HCT116 (cell line): ENCODE measurements around the gene NKX6-2. TPM values are rescaled to one million over a fixed set of nuclear protein-coding genes. Genes with fewer than 3 reads are reported as not detected.

Experiments used
- ATAC-seq: fragments of 200-7000 bp; cut with Tn5 transposase; 2 replicates; pipeline ENCODE4 v1.9.1; 2020; ENCODE audit warnings: mild to moderate bottlenecking, moderate library complexity
- BruUV-seq: library from RNA; stranded (reverse); fragments of 400-500 nt; replicated peaks from 2 replicates; lab custom pipeline; 2021; lab: Mats Ljungman, UMichigan
- CTCF ChIA-PET: fragments of 300-600 bp; sonication (Branson Sonifier 250); formaldehyde crosslinking; loops from one replicate; lab custom pipeline; 2021; ENCODE audit warnings: antibody characterized with exemption; lab: Charles Lee
- POLR2A ChIA-PET: fragments of 300-600, 350-600 bp; sonication (Branson Sonifier 250); formaldehyde crosslinking; loops from one replicate; lab custom pipeline; 2021; ENCODE audit warnings: antibody characterized with exemption; lab: Charles Lee
- RAD21 ChIA-PET, 2 experiments: fragments of 300-600 bp; sonication (Branson Sonifier 250); formaldehyde crosslinking; loops; one replicate each; lab custom pipeline; 2023; ENCODE audit warnings: low total read pairs in 2 of 2; ENCODE audit not compliant: uncharacterized antibody in 2 of 2, unreplicated experiment in 2 of 2, low non-redundant PET in 1 of 2; lab: Charles Lee
- DNase-seq: peaks from one replicate; pipeline ENCODE4 v3.0.0-alpha.2; 2010; ENCODE audit warnings: low read depth, low spot score
- H2AFZ ChIP-seq: fragments of 200-600 bp; shearing (Covaris generic), sonication (generic); 2 replicates; pipeline ENCODE4 v1.6.1; 2017; ENCODE audit warnings: low read depth, mixed run types, mixed read lengths, antibody characterized with exemption, low read length; ENCODE audit not compliant: poor library complexity, severe bottlenecking
- H3K27ac ChIP-seq: 2 replicates; pipeline ENCODE4 v1.5.1; 2012; ENCODE audit warnings: low read depth, low read length
- H3K27me3 ChIP-seq: fragments of 200-600 bp; sonication (generic); 2 replicates; pipeline ENCODE4 v1.6.1; 2016; ENCODE audit warnings: mixed run types, low read length, mixed read lengths; ENCODE audit not compliant: insufficient read depth
- H3K36me3 ChIP-seq, 2 experiments: fragments of 200-500 bp in 1 of 2; fragments of 200-600 bp in 1 of 2; sonication (Bioruptor generic) in 1 of 2; sonication (generic) in 1 of 2; 2 replicates each; pipeline versions ENCODE4 v1.5.1 to v1.6.1; 2014 to 2016; ENCODE audit warnings: low read length in 2 of 2, inconsistent platforms in 1 of 2, mixed read lengths in 1 of 2, mixed run types in 1 of 2; ENCODE audit not compliant: insufficient read depth in 2 of 2, control insufficient read depth in 1 of 2
- H3K4me1 ChIP-seq, 2 experiments: fragments of 200-600 bp in 1 of 2; sonication (generic) in 1 of 2; 2 replicates each; pipeline versions ENCODE4 v1.5.1 to v1.6.1; 2012 to 2017; ENCODE audit warnings: low read length in 2 of 2, inconsistent platforms in 1 of 2, mild to moderate bottlenecking in 1 of 2, mixed read lengths in 1 of 2, mixed run types in 1 of 2, moderate library complexity in 1 of 2; ENCODE audit not compliant: insufficient read depth in 2 of 2, control insufficient read depth in 1 of 2
- H3K4me2 ChIP-seq: fragments of 200-600 bp; sonication (generic); 2 replicates; pipeline ENCODE4 v1.6.1; 2017; ENCODE audit warnings: mixed run types, low read length, mixed read lengths
- H3K4me3 ChIP-seq, 2 experiments: fragments of 200-600 bp in 1 of 2; sonication (generic) in 1 of 2; replicated peaks in 1 of 2; 2 replicates each; pipeline ENCODE4 v1.5.1; 2011 to 2016; ENCODE audit warnings: low read length in 2 of 2, control low read depth in 1 of 2, low read depth in 1 of 2, mild to moderate bottlenecking in 1 of 2, mixed read lengths in 1 of 2, mixed run types in 1 of 2
- H3K79me2 ChIP-seq: fragments of 200-600 bp; sonication (generic); 2 replicates; pipeline ENCODE4 v1.6.1; 2017; ENCODE audit warnings: mild to moderate bottlenecking, mixed run types, low read length, moderate library complexity, mixed read lengths; ENCODE audit not compliant: insufficient read depth
- H3K9ac ChIP-seq: fragments of 200-600 bp; sonication (generic); 2 replicates; pipeline ENCODE4 v1.6.1; 2016; ENCODE audit warnings: low read length, mixed read lengths
- H3K9me2 ChIP-seq: fragments of 200-600 bp; sonication (generic), shearing (Covaris generic); 2 replicates; pipeline ENCODE4 v1.6.1; 2017; ENCODE audit warnings: mixed run types, mild to moderate bottlenecking, moderate library complexity; ENCODE audit not compliant: insufficient read depth
- H3K9me3 ChIP-seq, 2 experiments: fragments of 200-500 bp in 1 of 2; fragments of 200-600 bp in 1 of 2; sonication (Bioruptor generic) in 1 of 2; sonication (generic) in 1 of 2; 2 replicates each; pipeline ENCODE4 v1.6.1; 2014 to 2017; ENCODE audit warnings: low read length in 2 of 2, mixed read lengths in 2 of 2, inconsistent platforms in 1 of 2, low read depth in 1 of 2, mild to moderate bottlenecking in 1 of 2, mixed run types in 1 of 2, moderate library complexity in 1 of 2; ENCODE audit not compliant: control insufficient read depth in 1 of 2, insufficient read depth in 1 of 2
- H4K20me1 ChIP-seq: fragments of 200-600 bp; sonication (generic), shearing (Covaris generic); 2 replicates; pipeline ENCODE4 v1.6.1; 2017; ENCODE audit warnings: mixed run types, mild to moderate bottlenecking, moderate library complexity; ENCODE audit not compliant: insufficient read depth
- ATF3 ChIP-seq: IDR thresholded peaks from 2 replicates; pipeline ENCODE4 v1.6.1; 2012
- CEBPB ChIP-seq: IDR thresholded peaks from 2 replicates; pipeline ENCODE4 v1.6.1; 2012; ENCODE audit warnings: low read depth
- EZH2phosphoT487 ChIP-seq: fragments of 200-600 bp; IDR thresholded peaks from 2 replicates; pipeline ENCODE4 v1.6.1; 2018; ENCODE audit warnings: antibody characterized with exemption, borderline replicate concordance
- POLR2A ChIP-seq: IDR thresholded peaks from 2 replicates; pipeline ENCODE4 v1.7.0; 2011; ENCODE audit warnings: borderline replicate concordance; ENCODE audit not compliant: insufficient read depth, insufficient read length; ENCODE audit errors: extremely low read depth
- POLR2AphosphoS5 ChIP-seq: IDR thresholded peaks from 2 replicates; pipeline ENCODE4 v1.6.1; 2011; ENCODE audit warnings: mild to moderate bottlenecking, low read depth, low read length, moderate library complexity
- RAD21 ChIP-seq: IDR thresholded peaks from 2 replicates; pipeline ENCODE4 v1.6.1; 2012; ENCODE audit warnings: low read depth, mild to moderate bottlenecking
- REST ChIP-seq: IDR thresholded peaks from 2 replicates; pipeline ENCODE4 v1.6.1; 2012; ENCODE audit warnings: low read depth
- SIN3A ChIP-seq: IDR thresholded peaks from 2 replicates; pipeline ENCODE4 v1.6.1; 2012; ENCODE audit warnings: low read depth
- SP1 ChIP-seq: IDR thresholded peaks from 2 replicates; pipeline ENCODE4 v1.6.1; 2012; ENCODE audit warnings: low read depth
- ZFX ChIP-seq: fragments of 450-650 bp; IDR thresholded peaks from 2 replicates; pipeline ENCODE4 v1.6.1; 2017
- ZNF274 ChIP-seq: fragments of 200-500 bp; sonication (Bioruptor generic); IDR thresholded peaks from 2 replicates; pipeline ENCODE4 v1.6.1; 2014; ENCODE audit warnings: mild to moderate bottlenecking, low read depth, low read length, inconsistent platforms
- intact Hi-C: fragments of 100-400 bp; cut with micrococcal nuclease; formaldehyde crosslinking; loops from 2 replicates; pipeline ENCODE4 v1.10.0; 2022
- total RNA-seq: library from RNA; stranded (reverse); gene quantifications from one replicate; pipeline ENCODE4 v1.2.1, GENCODE V29; 2021; ENCODE audit not compliant: unreplicated experiment
- TF ChIP-seq, protein P1 (sequence below): IDR thresholded peaks from 2 replicates; pipeline ENCODE4 v1.6.1; 2011; ENCODE audit warnings: mild to moderate bottlenecking, low read length, moderate library complexity; ENCODE audit not compliant: insufficient replicate concordance; ENCODE audit errors: extremely low read depth
- TF ChIP-seq, protein P2 (sequence below): IDR thresholded peaks from 2 replicates; pipeline ENCODE4 v1.6.1; 2012

Gene NKX6-2
- total RNA-seq, 1 experiment from 2014 or later: not detected

GRCh38 chr10:132746801-132747625, 38.9 kb downstream of the NKX6-2 start:
- H3K4me3 ChIP-seq: no peak overlapping the region
- no peak for ATAC-seq
- DNase-seq: no peak
- no peaks in the 10 kb centered on the region for H3K9me2 ChIP-seq
- H3K4me2 ChIP-seq: no peak overlapping the region
- H3K36me3 ChIP-seq: no peaks in the 10 kb centered on the region
- no peak overlapping the region for H3K9ac ChIP-seq
- POLR2A ChIA-PET: no interaction called here
- H3K79me2 ChIP-seq: no peaks in the 10 kb centered on the region
- intact Hi-C loops: no loop called here
- RAD21 ChIA-PET: no interaction called here
- H3K9me3 ChIP-seq: no peaks in the 10 kb centered on the region
- TF ChIP-seq SIN3A (no peak), ZFX (no peak), CEBPB (no peak), SP1 (no peak), EZH2phosphoT487 (no peak), REST (no peak), POLR2A (no peak), RAD21 (no peak), POLR2AphosphoS5 (no peak), ZNF274 (no peak), ATF3 (no peak)
- TF ChIP-seq, protein P1, sequence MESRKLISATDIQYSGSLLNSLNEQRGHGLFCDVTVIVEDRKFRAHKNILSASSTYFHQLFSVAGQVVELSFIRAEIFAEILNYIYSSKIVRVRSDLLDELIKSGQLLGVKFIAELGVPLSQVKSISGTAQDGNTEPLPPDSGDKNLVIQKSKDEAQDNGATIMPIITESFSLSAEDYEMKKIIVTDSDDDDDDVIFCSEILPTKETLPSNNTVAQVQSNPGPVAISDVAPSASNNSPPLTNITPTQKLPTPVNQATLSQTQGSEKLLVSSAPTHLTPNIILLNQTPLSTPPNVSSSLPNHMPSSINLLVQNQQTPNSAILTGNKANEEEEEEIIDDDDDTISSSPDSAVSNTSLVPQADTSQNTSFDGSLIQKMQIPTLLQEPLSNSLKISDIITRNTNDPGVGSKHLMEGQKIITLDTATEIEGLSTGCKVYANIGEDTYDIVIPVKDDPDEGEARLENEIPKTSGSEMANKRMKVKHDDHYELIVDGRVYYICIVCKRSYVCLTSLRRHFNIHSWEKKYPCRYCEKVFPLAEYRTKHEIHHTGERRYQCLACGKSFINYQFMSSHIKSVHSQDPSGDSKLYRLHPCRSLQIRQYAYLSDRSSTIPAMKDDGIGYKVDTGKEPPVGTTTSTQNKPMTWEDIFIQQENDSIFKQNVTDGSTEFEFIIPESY: no peak
- TF ChIP-seq, protein P2, sequence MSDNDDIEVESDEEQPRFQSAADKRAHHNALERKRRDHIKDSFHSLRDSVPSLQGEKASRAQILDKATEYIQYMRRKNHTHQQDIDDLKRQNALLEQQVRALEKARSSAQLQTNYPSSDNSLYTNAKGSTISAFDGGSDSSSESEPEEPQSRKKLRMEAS: no peak
- no peak overlapping the region for H3K27ac ChIP-seq
- no peaks in the 10 kb centered on the region for H3K27me3 ChIP-seq
- no peaks in the 10 kb centered on the region for H3K4me1 ChIP-seq
- H2AFZ ChIP-seq: no peak overlapping the region
- BruUV-seq: no TSS peak
- CTCF ChIA-PET: no interaction called here
- no peaks in the 10 kb centered on the region for H4K20me1 ChIP-seq
